Measurements from ENCODE around the gene KIR2DL1.
"Not testable (repeated sequence)": the region's sequence is repeated elsewhere in the genome, so short reads cannot be mapped to it uniquely, and the experiment has no call there.

- TF ChIP-seq, protein P1, sequence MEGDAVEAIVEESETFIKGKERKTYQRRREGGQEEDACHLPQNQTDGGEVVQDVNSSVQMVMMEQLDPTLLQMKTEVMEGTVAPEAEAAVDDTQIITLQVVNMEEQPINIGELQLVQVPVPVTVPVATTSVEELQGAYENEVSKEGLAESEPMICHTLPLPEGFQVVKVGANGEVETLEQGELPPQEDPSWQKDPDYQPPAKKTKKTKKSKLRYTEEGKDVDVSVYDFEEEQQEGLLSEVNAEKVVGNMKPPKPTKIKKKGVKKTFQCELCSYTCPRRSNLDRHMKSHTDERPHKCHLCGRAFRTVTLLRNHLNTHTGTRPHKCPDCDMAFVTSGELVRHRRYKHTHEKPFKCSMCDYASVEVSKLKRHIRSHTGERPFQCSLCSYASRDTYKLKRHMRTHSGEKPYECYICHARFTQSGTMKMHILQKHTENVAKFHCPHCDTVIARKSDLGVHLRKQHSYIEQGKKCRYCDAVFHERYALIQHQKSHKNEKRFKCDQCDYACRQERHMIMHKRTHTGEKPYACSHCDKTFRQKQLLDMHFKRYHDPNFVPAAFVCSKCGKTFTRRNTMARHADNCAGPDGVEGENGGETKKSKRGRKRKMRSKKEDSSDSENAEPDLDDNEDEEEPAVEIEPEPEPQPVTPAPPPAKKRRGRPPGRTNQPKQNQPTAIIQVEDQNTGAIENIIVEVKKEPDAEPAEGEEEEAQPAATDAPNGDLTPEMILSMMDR (IDR thresholded peaks at IDR 0.05; ENCODE audit: low read depth, low read length, poor library complexity, severe bottlenecking), result not testable (repeated sequence)
- not testable (repeated sequence) for TF ChIP-seq EZH2phosphoT487 (IDR thresholded peaks at IDR 0.05; ENCODE audit: borderline replicate concordance, low read length)
Observed at GRCh38 chr19:54747614-54748322, 21.8 kb upstream of the KIR2DL1 start.

Data from DOHH2 (cell line).